Prostate gland (tissue), 2 donors: Measurements from ENCODE around the gene DIPK1B. TPM values are rescaled to one million over a fixed set of nuclear protein-coding genes. Genes with fewer than 3 reads are reported as not detected.

Experiments used
- DNase-seq: peaks from one replicate; pipeline ENCODE4 v3.0.0-alpha.2; 2019; ENCODE audit warnings: low spot score
- H3K27ac ChIP-seq, 2 donors: fragments of 200-600 bp; sonication (generic); 2 replicates each; pipeline ENCODE4 v1.5.1; 2017 to 2019
- H3K27me3 ChIP-seq: fragments of 200-600 bp; sonication (generic); replicated peaks from 2 replicates; pipeline ENCODE4 v1.5.1; 2019; ENCODE audit not compliant: insufficient read depth
- H3K36me3 ChIP-seq, 2 donors: fragments of 200-600 bp; sonication (generic); 1 replicate in 1 of 2; 2 replicates in 1 of 2; pipeline versions ENCODE4 v1.5.1 to v1.8.1; 2017 to 2019
- H3K4me1 ChIP-seq: fragments of 200-600 bp; sonication (generic); replicated peaks from 2 replicates; pipeline ENCODE4 v1.5.1; 2019
- H3K4me3 ChIP-seq, 2 donors: fragments of 200-600 bp; sonication (generic); 2 replicates each; pipeline ENCODE4 v1.5.1; 2017 to 2019
- H3K9me3 ChIP-seq: fragments of 200-600 bp; sonication (generic); 2 replicates; pipeline ENCODE4 v1.5.1; 2017
- CTCF ChIP-seq, 4 experiments: fragments of 200-600 bp in 2 of 4; fragments of 450-650 bp in 2 of 4; sonication (generic) in 2 of 4; IDR thresholded peaks; 1 replicate in 3 of 4; 2 replicates in 1 of 4; pipeline ENCODE4 v1.5.1; 2016 to 2019; ENCODE audit warnings: antibody characterized with exemption in 4 of 4, mild to moderate bottlenecking in 2 of 4, moderate library complexity in 2 of 4
- POLR2A ChIP-seq: fragments of 450-650 bp; IDR thresholded peaks from one replicate; pipeline ENCODE4 v1.6.1; 2016; ENCODE audit warnings: antibody characterized with exemption, mild to moderate bottlenecking
- POLR2AphosphoS5 ChIP-seq: sonication (generic); formaldehyde crosslinking; IDR thresholded peaks from one replicate; pipeline ENCODE4 v1.6.1; 2017; ENCODE audit warnings: antibody characterized with exemption
- WGBS: methylation state at CpG from one replicate; pipeline ENCODE4 v1.1.5; 2018; 5-methylcytosine and 5-hydroxymethylcytosine counted together
- intact Hi-C: fragments of 100-400 bp; cut with DNase I; formaldehyde crosslinking; loops from one replicate; pipeline ENCODE4 v1.14.2; 2022
- total RNA-seq, 2 donors: library from RNA; depleted of rRNA; stranded (reverse); fragments of >200 nt; gene quantifications; one replicate each; pipeline ENCODE4 v1.1.0, GENCODE V29; 2016

Gene DIPK1B
- total RNA-seq, 2 donors from 2014 or later: 18.9 to 27.8 TPM

GRCh38 chr9:136697146-136697820, 15.1 kb upstream of the DIPK1B start:
- DNase-seq: no peak
- intact Hi-C loops: no loop called here
- no peak for TF ChIP-seq POLR2AphosphoS5
- no peak for TF ChIP-seq POLR2A
- no peak for TF ChIP-seq CTCF (IDR thresholded peaks at IDR 0.05)
- Histone ChIP-seq H3K27me3 (no peaks in the 10 kb centered on the region), H3K36me3 (no peaks in the 10 kb centered on the region), H3K27ac (no peak overlapping the region), H3K9me3 (no peaks in the 10 kb centered on the region), H3K4me1 (peaks cover 4% of the 10 kb centered on the region), H3K4me3 (no peak overlapping the region)
- WGBS: 56% methylated on average over 23 of the region's 23 CpGs

GRCh38 chr9:136697821-136698526, 14.4 kb upstream of the DIPK1B start:
- WGBS: 59% methylated on average over 20 of the region's 20 CpGs
- no peaks in the 10 kb centered on the region for H3K27me3 ChIP-seq
- TF ChIP-seq CTCF (IDR thresholded peaks at IDR 0.05) (no peak), POLR2A (no peak), POLR2AphosphoS5 (no peak)
- H3K4me1 ChIP-seq: peaks cover 4% of the 10 kb centered on the region
- intact Hi-C loops: no loop called here
- H3K36me3 ChIP-seq: no peaks in the 10 kb centered on the region
- H3K9me3 ChIP-seq: no peaks in the 10 kb centered on the region
- no peak for DNase-seq
- no peak overlapping the region for H3K27ac ChIP-seq
- H3K4me3 ChIP-seq: no peak overlapping the region

GRCh38 chr9:136698635-136699246, 13.6 kb upstream of the DIPK1B start:
- WGBS: 88% methylated on average over 11 of the region's 11 CpGs
- DNase-seq: no peak
- H3K4me3 ChIP-seq: no peak overlapping the region
- intact Hi-C loops: no loop called here
- H3K27ac ChIP-seq: no peak overlapping the region
- H3K9me3 ChIP-seq: no peaks in the 10 kb centered on the region
- TF ChIP-seq POLR2AphosphoS5 (no peak), CTCF (IDR thresholded peaks at IDR 0.05) (no peak), POLR2A (no peak)
- H3K36me3 ChIP-seq: no peaks in the 10 kb centered on the region
- no peaks in the 10 kb centered on the region for H3K27me3 ChIP-seq
- H3K4me1 ChIP-seq: peaks cover 4% of the 10 kb centered on the region

GRCh38 chr9:136700304-136700703, 12.1 kb upstream of the DIPK1B start:
- DNase-seq: no peak
- intact Hi-C loops: no loop called here
- H3K36me3 ChIP-seq: no peaks in the 10 kb centered on the region
- H3K27me3 ChIP-seq: no peaks in the 10 kb centered on the region
- H3K4me3 ChIP-seq: no peak overlapping the region
- no peak for TF ChIP-seq POLR2A
- no peak for TF ChIP-seq POLR2AphosphoS5
- TF ChIP-seq CTCF (IDR thresholded peaks at IDR 0.05): no peak
- WGBS: 79% methylated on average over 13 of the region's 13 CpGs
- peaks cover 4% of the 10 kb centered on the region for H3K4me1 ChIP-seq
- H3K27ac ChIP-seq: no peak overlapping the region
- no peaks in the 10 kb centered on the region for H3K9me3 ChIP-seq
